H1 (cell line): ENCODE measurements around the gene DAG1. TPM values are rescaled to one million over a fixed set of nuclear protein-coding genes. Genes with fewer than 3 reads are reported as not detected.

Experiments
- CTCF ChIA-PET: fragments of 300-600 bp; sonication (Branson Sonifier 250); formaldehyde crosslinking; loops from one replicate; lab custom pipeline; 2021; ENCODE audit not compliant: partially characterized antibody; lab: Charles Lee
- POLR2A ChIA-PET: fragments of 300-600 bp; sonication (Branson Sonifier 250); formaldehyde crosslinking; loops from one replicate; lab custom pipeline; 2021; ENCODE audit warnings: inconsistent platforms; ENCODE audit not compliant: partially characterized antibody; lab: Charles Lee
- DNase-seq, 2 experiments: peaks; one replicate each; pipeline versions ENCODE4 v3.0.0 to v3.0.0-alpha.2; 2010 to 2022; ENCODE audit warnings: low spot score in 2 of 2, low read depth in 1 of 2, mixed read lengths in 1 of 2
- FAIRE-seq: peaks from 2 replicates; lab custom pipeline; 2011; peaks lifted over from hg19 to GRCh38; lab: Jason Lieb, UNC
- H2AFZ ChIP-seq: 2 replicates; pipeline ENCODE4 v1.8.1; 2012; ENCODE audit warnings: low read length, inconsistent platforms
- H2AK5ac ChIP-seq: 2 replicates; pipeline ENCODE4 v1.6.1; 2013; ENCODE audit warnings: low read depth, low read length
- H2BK120ac ChIP-seq: replicated peaks from 2 replicates; pipeline ENCODE3; 2013; ENCODE audit warnings: low read depth, low read length, inconsistent platforms
- H2BK12ac ChIP-seq: 2 replicates; pipeline ENCODE4 v1.6.1; 2013; ENCODE audit warnings: low read depth, low read length
- H2BK15ac ChIP-seq: 2 replicates; pipeline ENCODE4 v1.6.1; 2013; ENCODE audit warnings: low read length
- H2BK20ac ChIP-seq: 2 replicates; pipeline ENCODE4 v1.6.1; 2013; ENCODE audit warnings: low read length
- H2BK5ac ChIP-seq: 2 replicates; pipeline ENCODE4 v1.6.1; 2013; ENCODE audit warnings: low read depth, low read length
- H3K14ac ChIP-seq: 2 replicates; pipeline ENCODE4 v1.6.1; 2013; ENCODE audit warnings: inconsistent platforms; ENCODE audit not compliant: insufficient read length
- H3K18ac ChIP-seq: 2 replicates; pipeline ENCODE4 v1.6.1; 2013; ENCODE audit warnings: low read length; ENCODE audit errors: extremely low read depth
- H3K23ac ChIP-seq: 2 replicates; pipeline ENCODE4 v1.6.1; 2013; ENCODE audit warnings: inconsistent platforms; ENCODE audit not compliant: insufficient read length
- H3K23me2 ChIP-seq: 2 replicates; pipeline ENCODE4 v1.6.1; 2013; ENCODE audit warnings: low read depth, low read length
- H3K27ac ChIP-seq: 2 replicates; pipeline ENCODE4 v1.6.1; 2011; ENCODE audit warnings: low read depth, low read length, inconsistent platforms
- H3K27me3 ChIP-seq, 4 experiments: replicated peaks in 1 of 4; 1 replicate in 1 of 4; 2 replicates in 3 of 4; pipeline versions ENCODE4 v1.6.1 to v1.8.1; 2011 to 2013; ENCODE audit warnings: low read length in 3 of 4, mild to moderate bottlenecking in 3 of 4, inconsistent platforms in 2 of 4, mixed read lengths in 2 of 4, moderate library complexity in 1 of 4; ENCODE audit not compliant: control insufficient read depth in 3 of 4, insufficient read depth in 3 of 4; ENCODE audit errors: extremely low read depth in 1 of 4
- H3K36me3 ChIP-seq, 4 experiments: 2 replicates each; pipeline versions ENCODE4 v1.6.1 to v1.8.1; 2011 to 2013; ENCODE audit warnings: mild to moderate bottlenecking in 4 of 4, low read length in 3 of 4, moderate library complexity in 2 of 4, control low read depth in 1 of 4, inconsistent platforms in 1 of 4; ENCODE audit not compliant: insufficient read depth in 4 of 4, control insufficient read depth in 2 of 4
- H3K4ac ChIP-seq: replicated peaks from 2 replicates; pipeline ENCODE3; 2013; ENCODE audit warnings: low read length, low read depth, mixed read lengths, inconsistent platforms; ENCODE audit not compliant: insufficient read length
- H3K4me1 ChIP-seq, 4 experiments: replicated peaks in 1 of 4; 1 replicate in 1 of 4; 2 replicates in 3 of 4; pipeline versions ENCODE4 v1.6.1 to v1.8.1; 2011 to 2013; ENCODE audit warnings: low read length in 3 of 4, inconsistent platforms in 2 of 4, mixed read lengths in 1 of 4; ENCODE audit not compliant: insufficient read depth in 4 of 4, control insufficient read depth in 3 of 4
- H3K4me2 ChIP-seq, 2 experiments: 2 replicates each; pipeline versions ENCODE4 v1.6.1 to v1.8.1; 2011 to 2013; ENCODE audit warnings: low read depth in 2 of 2, low read length in 2 of 2, control low read depth in 1 of 2, inconsistent platforms in 1 of 2, mild to moderate bottlenecking in 1 of 2; ENCODE audit not compliant: insufficient read depth in 1 of 2
- H3K4me3 ChIP-seq, 4 experiments: fragments of 200-600, 300-600 bp in 1 of 4; sonication (generic), shearing (Covaris generic), sonication (Bioruptor Twin) in 1 of 4; 2 replicates each; pipeline versions ENCODE4 v1.5.1 to v1.8.1; 2011 to 2016; ENCODE audit warnings: low read length in 4 of 4, low read depth in 3 of 4, control low read depth in 2 of 4, inconsistent platforms in 2 of 4, mild to moderate bottlenecking in 2 of 4, mixed read lengths in 1 of 4, moderate library complexity in 1 of 4; ENCODE audit not compliant: insufficient read depth in 2 of 4; ENCODE audit errors: extremely low read depth in 1 of 4
- H3K56ac ChIP-seq: replicated peaks from 2 replicates; pipeline ENCODE3; 2013; ENCODE audit warnings: low read depth, mild to moderate bottlenecking, mixed read lengths, low read length, inconsistent platforms; ENCODE audit not compliant: insufficient read length
- H3K79me1 ChIP-seq: 2 replicates; pipeline ENCODE4 v1.6.1; 2013; ENCODE audit warnings: low read depth, low read length, control low read depth
- H3K79me2 ChIP-seq, 2 experiments: 2 replicates each; pipeline versions ENCODE4 v1.6.1 to v1.8.1; 2012 to 2013; ENCODE audit warnings: low read length in 2 of 2, mild to moderate bottlenecking in 2 of 2, inconsistent platforms in 1 of 2; ENCODE audit not compliant: insufficient read depth in 2 of 2, control insufficient read depth in 1 of 2
- H3K9ac ChIP-seq, 4 experiments: replicated peaks in 1 of 4; 1 replicate in 1 of 4; 2 replicates in 3 of 4; pipeline versions ENCODE4 v1.6.1 to v1.8.1; 2011 to 2013; ENCODE audit warnings: low read depth in 3 of 4, low read length in 3 of 4, control low read depth in 2 of 4, mild to moderate bottlenecking in 2 of 4, moderate library complexity in 2 of 4, inconsistent platforms in 1 of 4; ENCODE audit errors: extremely low read depth in 1 of 4
- H3K9me3 ChIP-seq, 2 experiments: 2 replicates each; pipeline versions ENCODE4 v1.6.1 to v1.8.1; 2012 to 2013; ENCODE audit warnings: mild to moderate bottlenecking in 2 of 2, moderate library complexity in 2 of 2, control low read depth in 1 of 2, inconsistent platforms in 1 of 2, low read depth in 1 of 2, low read length in 1 of 2, mixed read lengths in 1 of 2; ENCODE audit not compliant: insufficient read depth in 2 of 2
- H4K20me1 ChIP-seq, 2 experiments: replicated peaks in 1 of 2; 2 replicates each; pipeline versions ENCODE3 to v1.8.1; 2011 to 2013; ENCODE audit warnings: inconsistent platforms in 2 of 2, low read length in 2 of 2, mild to moderate bottlenecking in 1 of 2; ENCODE audit not compliant: insufficient read depth in 2 of 2, control insufficient read depth in 1 of 2
- H4K5ac ChIP-seq: 2 replicates; pipeline ENCODE4 v1.6.1; 2013; ENCODE audit warnings: low read length, low read depth, mixed read lengths, inconsistent platforms; ENCODE audit not compliant: insufficient read length
- H4K8ac ChIP-seq: 2 replicates; pipeline ENCODE4 v1.8.0; 2013; ENCODE audit warnings: mild to moderate bottlenecking, moderate library complexity, low read length, inconsistent platforms; ENCODE audit not compliant: insufficient read depth; ENCODE audit errors: extremely low read depth
- H4K91ac ChIP-seq: replicated peaks from 2 replicates; pipeline ENCODE3; 2013; ENCODE audit warnings: low read length, mixed read lengths, inconsistent platforms; ENCODE audit not compliant: insufficient read length
- BRCA1 ChIP-seq: IDR thresholded peaks from 2 replicates; pipeline ENCODE4 v1.6.1; 2012; ENCODE audit warnings: low read depth, low read length, improper control_type of control experiment
- CHD2 ChIP-seq: IDR thresholded peaks from 2 replicates; pipeline ENCODE4 v1.6.1; 2012; ENCODE audit warnings: low read length, improper control_type of control experiment
- EZH2 ChIP-seq: fragments of 200-600 bp; sonication (generic); IDR thresholded peaks from 2 replicates; pipeline ENCODE4 v1.7.1; 2012; ENCODE audit warnings: low read depth, mild to moderate bottlenecking, moderate library complexity, low read length, inconsistent platforms; ENCODE audit not compliant: severe bottlenecking
- HDAC2 ChIP-seq, 2 experiments: fragments of 300-600 bp in 1 of 2; sonication (generic) in 1 of 2; IDR thresholded peaks; 2 replicates each; pipeline ENCODE4 v1.6.1; 2011 to 2012; ENCODE audit warnings: low read depth in 2 of 2, low read length in 2 of 2, mild to moderate bottlenecking in 2 of 2, moderate library complexity in 2 of 2, borderline replicate concordance in 1 of 2, inconsistent platforms in 1 of 2
- HDAC6 ChIP-seq: IDR thresholded peaks from one replicate; pipeline ENCODE4 v1.7.1; 2012; ENCODE audit warnings: low read depth, mild to moderate bottlenecking, inconsistent platforms, low read length, moderate library complexity
- PHF8 ChIP-seq: fragments of 200-600 bp; sonication (generic); conservative IDR thresholded peaks from 2 replicates; pipeline ENCODE4 v1.7.1; 2012; ENCODE audit warnings: low read depth, mild to moderate bottlenecking, inconsistent platforms, low read length, moderate library complexity
- POLR2A ChIP-seq, 2 experiments: IDR thresholded peaks; 1 replicate in 1 of 2; 2 replicates in 1 of 2; pipeline ENCODE4 v1.6.1; 2011; ENCODE audit warnings: low read depth in 2 of 2, low read length in 2 of 2, mild to moderate bottlenecking in 2 of 2; ENCODE audit errors: control extremely low read depth in 1 of 2
- RFX5 ChIP-seq: IDR thresholded peaks from 2 replicates; pipeline ENCODE4 v1.6.1; 2011; ENCODE audit warnings: low read depth, low read length, improper control_type of control experiment, borderline replicate concordance
- SP4 ChIP-seq: IDR thresholded peaks from 2 replicates; pipeline ENCODE4 v1.6.1; 2012; ENCODE audit warnings: low read length, inconsistent platforms
- TBP ChIP-seq: IDR thresholded peaks from 2 replicates; pipeline ENCODE4 v1.6.1; 2011; ENCODE audit warnings: low read depth, low read length, improper control_type of control experiment
- YY1 ChIP-seq: IDR thresholded peaks from 2 replicates; pipeline ENCODE4 v1.6.1; 2011; ENCODE audit warnings: low read depth, mild to moderate bottlenecking, low read length
- WGBS, 2 experiments: shearing (Covaris generic) in 1 of 2; methylation state at CpG; one replicate each; pipeline versions ENCODE4 v1.1.6 to v1.1.7; 2013 to 2015; ENCODE audit warnings: low lambda C conversion rate in 2 of 2, mixed read lengths in 2 of 2, inconsistent platforms in 1 of 2, low coverage in 1 of 2, missing lambda C conversion rate in 1 of 2; ENCODE audit not compliant: insufficient replicate concordance in 2 of 2, insufficient coverage in 1 of 2, insufficient read length in 1 of 2; ENCODE audit errors: extremely low coverage in 1 of 2, missing lambda C conversion rate in 1 of 2; 5-methylcytosine and 5-hydroxymethylcytosine counted together
- polyA plus RNA-seq, 7 experiments: library from polyadenylated mRNA; depleted of rRNA in 3 of 7; stranded (reverse) in 5 of 7; unstranded in 2 of 7; fragments of >200 nt in 5 of 7; fragments of 200-250 nt in 2 of 7; gene quantifications; 1 replicate in 5 of 7; 2 replicates in 1 of 7; 4 replicates in 1 of 7; pipeline versions ENCODE4 v1.2.1 to v1.2.3, GENCODE V29; 2011 to 2013; ENCODE audit warnings: missing spikeins in 2 of 7, mixed read lengths in 2 of 7
- total RNA-seq: library from RNA; stranded (reverse); fragmentation: NEBNext Ultra II Directional; extraction: Animal tissue kit (Norgen Biotek cat#: 25700); gene quantifications from 2 replicates; pipeline ENCODE4 v1.2.1, GENCODE V29; 2021
- TF ChIP-seq, protein P1 (sequence below): IDR thresholded peaks from 2 replicates; pipeline ENCODE4 v1.6.1; 2011; ENCODE audit warnings: low read length, improper control_type of control experiment

Gene DAG1
- total and polyA plus RNA-seq, 2 of the 8 experiments (the other 6 are each of a cell fraction or from before 2014, with no cell fraction given) = 97.5 to 138 TPM

DNA sequence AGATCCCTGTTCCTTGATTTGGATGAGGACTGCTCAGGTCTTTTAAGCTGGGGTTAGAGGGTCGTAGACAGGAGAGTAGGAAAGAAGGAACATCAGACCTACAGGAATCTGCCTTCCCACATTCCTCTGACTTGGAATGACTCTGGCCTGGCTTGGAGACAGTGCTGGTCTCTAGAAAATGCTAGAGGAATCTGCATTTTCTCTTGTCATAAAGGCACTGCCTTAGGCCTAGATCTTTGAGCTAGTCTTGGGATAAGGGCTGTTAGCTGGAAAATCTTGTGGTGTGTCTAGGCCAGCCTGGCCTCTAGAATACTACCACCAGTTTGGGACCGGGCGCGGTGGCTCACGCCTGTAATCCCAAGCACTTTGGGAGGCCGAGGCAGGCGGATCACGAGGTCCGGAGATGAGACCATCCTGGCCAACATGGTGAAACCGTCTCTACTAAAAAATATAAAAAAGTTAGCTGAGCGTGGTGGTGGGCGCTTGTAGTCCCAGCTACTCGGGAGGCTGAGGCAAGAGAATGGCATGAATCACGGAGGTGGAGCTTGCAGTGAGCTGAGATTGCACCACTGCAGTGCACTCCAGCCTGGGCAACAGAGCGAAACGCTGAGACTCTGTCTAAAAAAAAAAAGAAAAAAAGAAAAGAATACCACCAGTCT, 66.9 kb downstream of the DAG1 start:
- H4K8ac ChIP-seq = no peak overlapping the region
- no peak overlapping the region; the same call in 1 of the 2 replicates for H3K27ac ChIP-seq
- no peaks in the 10 kb centered on the region for H3K79me2 ChIP-seq
- H3K4me3 ChIP-seq = no peak overlapping the region
- no peak overlapping the region for H3K56ac ChIP-seq
- H3K4ac ChIP-seq = no peak overlapping the region
- H3K14ac ChIP-seq = no peak overlapping the region
- H2BK120ac ChIP-seq = no peak overlapping the region
- no peak overlapping the region for H2BK5ac ChIP-seq
- H3K79me1 ChIP-seq = no peaks in the 10 kb centered on the region; the same call in 1 of the 2 replicates
- peaks cover 6 to 9% of the 10 kb centered on the region in 2 experiments for H4K20me1 ChIP-seq
- H3K9ac ChIP-seq = no peak overlapping the region
- H3K23ac ChIP-seq = no peak overlapping the region
- no peak overlapping the region for H2BK15ac ChIP-seq
- ChIA-PET CTCF (interaction anchor here (0.7 to 5.8 kb wide), 17 partner anchors 11 to 164 kb away, joined by 3 to 159 read pairs (median 4); partner anchors contain the start of genes BSN and NICN1), POLR2A (interaction anchor here (0.9 to 2.3 kb wide), 8 partner anchors 11 to 136 kb away, joined by 3 to 8 read pairs (median 4); partner anchors contain the start of gene DAG1)
- DNase-seq (no peak), FAIRE-seq (no peak)
- H3K18ac ChIP-seq = no peak overlapping the region
- no peak overlapping the region for H2AFZ ChIP-seq
- peaks cover 4 to 14% (median 7%) of the 10 kb centered on the region in 4 experiments for H3K36me3 ChIP-seq
- H3K27me3 ChIP-seq = no peaks in the 10 kb centered on the region
- no peaks in the 10 kb centered on the region for H3K9me3 ChIP-seq
- H3K23me2 ChIP-seq = peaks cover 3% of the 10 kb centered on the region; the same call in 1 of the 2 replicates
- no peak overlapping the region for H4K91ac ChIP-seq
- peaks cover 0 to 26% (median 7%) of the 10 kb centered on the region in 4 experiments; a peak in 6 of 7 replicates for H3K4me1 ChIP-seq
- H4K5ac ChIP-seq = no peak overlapping the region
- H2AK5ac ChIP-seq = no peak overlapping the region
- WGBS, 2 experiments = 91% methylated on average over 16 of the region's 16 CpGs; no CpG with 5 or more reads in 1 of the 2 experiments
- no peak overlapping the region for H2BK20ac ChIP-seq
- H3K4me2 ChIP-seq = no peak overlapping the region
- no peak overlapping the region for H2BK12ac ChIP-seq
- TF ChIP-seq POLR2A (IDR thresholded peaks at IDR 0.05; ENCODE audit: control extremely low read depth in 1 of 2, low read depth in 2 of 2, low read length in 2 of 2) (no peak), HDAC2 (IDR thresholded peaks at IDR 0.05; ENCODE audit: borderline replicate concordance in 1 of 2, low read depth in 2 of 2, low read length in 2 of 2) (no peak), PHF8 (no peak), HDAC6 (no peak), CHD2 (no peak), RFX5 (no peak), YY1 (no peak), TBP (no peak), BRCA1 (no peak), SP4 (no peak), EZH2 (no peak)
- TF ChIP-seq, protein P1, sequence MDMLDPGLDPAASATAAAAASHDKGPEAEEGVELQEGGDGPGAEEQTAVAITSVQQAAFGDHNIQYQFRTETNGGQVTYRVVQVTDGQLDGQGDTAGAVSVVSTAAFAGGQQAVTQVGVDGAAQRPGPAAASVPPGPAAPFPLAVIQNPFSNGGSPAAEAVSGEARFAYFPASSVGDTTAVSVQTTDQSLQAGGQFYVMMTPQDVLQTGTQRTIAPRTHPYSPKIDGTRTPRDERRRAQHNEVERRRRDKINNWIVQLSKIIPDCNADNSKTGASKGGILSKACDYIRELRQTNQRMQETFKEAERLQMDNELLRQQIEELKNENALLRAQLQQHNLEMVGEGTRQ = no peak
